ENCODE measurements around the gene DNLZ. TPM values are rescaled to one million over a fixed set of nuclear protein-coding genes. Genes with fewer than 3 reads are reported as not detected.
"Not testable (repeated sequence)": the region's sequence is repeated elsewhere in the genome, so short reads cannot be mapped to it uniquely, and the experiment has no call there.

DNLZ gene
- total RNA-seq, 1 donor from 2014 or later: 34.0 TPM

DNA sequence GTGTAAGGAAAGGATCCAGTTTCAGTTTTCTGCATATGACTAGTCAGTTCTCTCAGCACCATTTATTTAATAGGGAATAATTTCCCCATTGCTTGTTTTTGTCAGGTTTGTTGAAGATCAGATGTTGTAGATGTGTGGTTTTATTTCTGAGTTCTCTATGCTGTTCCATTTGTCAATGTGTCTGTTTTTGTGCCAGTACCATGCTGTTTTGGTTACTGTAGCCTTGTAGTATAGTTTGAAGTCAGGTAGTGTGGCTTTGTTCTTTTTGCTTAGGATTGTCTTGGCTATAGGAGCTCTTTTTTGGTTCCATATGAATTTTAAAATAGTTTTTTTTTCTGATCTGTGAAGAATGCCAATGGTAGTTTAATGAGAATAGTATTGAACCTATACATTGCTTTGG is 42.6 kb downstream of the DNLZ start:
- not testable (repeated sequence) for DNase-seq (ENCODE audit: low read depth)

DNA sequence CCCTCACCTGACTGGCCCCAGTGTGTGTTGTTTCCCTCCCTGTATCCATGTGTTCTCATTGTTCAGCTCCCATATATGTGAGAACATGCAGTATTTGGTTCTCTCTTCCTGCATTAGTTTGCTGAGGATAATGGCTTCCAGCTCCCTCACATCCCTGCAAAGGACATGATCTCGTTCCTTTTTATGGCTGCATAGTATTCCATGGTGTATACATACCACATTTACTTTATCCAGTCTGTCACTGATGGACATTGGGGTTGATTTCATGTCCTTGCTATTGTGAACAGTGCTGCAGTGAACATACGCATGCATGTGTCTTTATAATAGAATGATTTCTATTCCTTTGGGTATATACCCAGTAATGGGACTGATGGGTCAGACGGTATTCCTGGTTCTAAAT is 43.6 kb downstream of the DNLZ start:
- DNase-seq (ENCODE audit: low read depth): not testable (repeated sequence)

DNA sequence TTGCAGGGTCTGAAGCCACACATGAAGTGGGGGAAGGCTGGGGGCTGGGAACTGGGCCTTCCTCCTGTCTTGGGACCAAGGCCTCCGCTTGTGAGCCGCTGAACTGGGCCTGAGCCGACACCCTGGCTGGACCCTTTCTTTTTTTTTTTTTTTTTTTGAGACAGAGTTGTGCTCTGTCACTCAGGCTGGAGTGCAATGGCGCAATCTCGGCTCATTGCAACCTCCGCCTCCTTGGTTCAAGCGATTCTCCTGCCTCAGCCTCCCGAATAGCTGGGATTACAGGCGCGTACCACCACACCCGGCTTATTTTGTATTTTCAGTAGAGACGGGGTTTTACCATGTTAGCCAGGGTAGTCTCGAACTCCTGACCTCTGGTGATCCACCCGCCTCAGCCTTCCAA is 44.3 kb downstream of the DNLZ start:
- DNase-seq (ENCODE audit: low read depth): not testable (repeated sequence)

DNA sequence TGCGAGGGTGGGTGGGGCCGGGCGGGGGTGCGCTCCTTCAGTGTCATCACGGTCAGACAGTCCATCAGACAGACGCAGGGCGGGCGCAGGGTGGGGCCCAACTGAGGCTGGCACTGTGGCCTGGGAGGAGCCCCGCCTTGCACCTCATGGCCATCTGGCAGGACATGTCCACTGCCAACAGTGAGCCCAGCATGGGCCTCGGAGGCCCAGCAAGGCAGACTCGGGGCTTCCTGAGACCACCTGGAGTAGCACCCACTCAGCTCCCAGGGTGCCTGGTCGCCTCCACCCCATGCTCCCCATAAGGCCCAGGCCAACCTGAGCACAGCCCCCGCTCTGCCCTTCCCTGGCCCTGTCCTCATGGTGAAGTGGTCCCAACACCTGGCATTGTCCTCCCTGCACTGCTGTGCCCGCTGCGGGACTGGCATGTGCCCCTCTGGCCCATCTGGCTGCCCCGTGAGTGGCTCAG is 44.7 kb downstream of the DNLZ start:
- DNase-seq (ENCODE audit: low read depth): no peak

DNA sequence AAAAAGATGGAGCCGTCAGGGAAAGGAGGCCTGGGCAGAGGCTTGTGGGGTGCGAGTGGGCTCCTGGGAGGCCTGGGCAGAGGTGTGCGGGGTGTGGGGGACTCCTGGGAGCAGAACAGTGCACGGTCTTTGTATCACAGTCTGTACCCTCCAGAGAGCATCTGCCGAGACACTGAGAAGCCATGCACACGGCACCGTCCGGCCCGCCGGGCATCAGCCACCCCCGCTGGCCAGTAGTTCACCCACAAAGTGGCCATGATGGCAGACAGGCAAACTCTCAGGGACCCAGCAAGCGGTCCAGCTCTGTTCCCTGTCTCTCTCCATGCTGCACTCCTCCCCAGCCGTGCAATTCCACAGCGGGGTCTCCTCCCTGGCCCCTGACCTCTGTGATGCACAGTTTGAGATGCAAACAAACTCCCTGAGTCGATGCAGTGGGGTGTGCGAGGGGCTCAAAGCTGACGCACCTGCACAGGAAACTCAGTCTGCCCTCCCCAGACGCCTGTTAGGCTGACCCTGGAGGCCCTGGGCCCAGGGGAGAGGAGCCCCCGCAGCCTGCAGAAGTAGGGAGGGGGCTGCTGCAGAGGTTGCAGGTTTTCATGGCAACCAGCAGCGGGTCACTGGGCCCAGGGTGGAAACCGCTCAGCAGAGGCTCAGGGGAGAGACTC is 45.3 kb downstream of the DNLZ start:
- DNase-seq (ENCODE audit: low read depth): no peak

DNA sequence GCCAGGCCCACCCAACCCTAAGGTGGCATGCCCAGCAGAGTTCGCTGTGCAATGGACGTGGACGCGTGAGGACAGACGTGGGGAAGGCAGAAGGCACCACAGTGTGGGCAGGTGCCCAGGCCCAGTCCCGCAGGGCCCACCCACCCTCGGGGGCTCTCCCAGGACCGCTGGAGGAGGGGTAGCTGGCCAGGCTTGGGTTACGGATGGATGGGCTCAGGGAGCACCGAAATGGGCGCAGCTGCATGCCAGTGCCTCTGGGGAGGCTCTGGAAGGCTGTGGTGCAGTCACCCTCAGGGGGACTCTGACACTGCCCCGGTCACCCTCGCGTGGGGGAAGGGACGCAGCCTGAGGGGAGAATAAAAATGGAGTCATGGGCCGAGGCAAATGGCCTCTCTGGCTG is 45.8 kb downstream of the DNLZ start:
- DNase-seq (ENCODE audit: low read depth): no peak

DNA sequence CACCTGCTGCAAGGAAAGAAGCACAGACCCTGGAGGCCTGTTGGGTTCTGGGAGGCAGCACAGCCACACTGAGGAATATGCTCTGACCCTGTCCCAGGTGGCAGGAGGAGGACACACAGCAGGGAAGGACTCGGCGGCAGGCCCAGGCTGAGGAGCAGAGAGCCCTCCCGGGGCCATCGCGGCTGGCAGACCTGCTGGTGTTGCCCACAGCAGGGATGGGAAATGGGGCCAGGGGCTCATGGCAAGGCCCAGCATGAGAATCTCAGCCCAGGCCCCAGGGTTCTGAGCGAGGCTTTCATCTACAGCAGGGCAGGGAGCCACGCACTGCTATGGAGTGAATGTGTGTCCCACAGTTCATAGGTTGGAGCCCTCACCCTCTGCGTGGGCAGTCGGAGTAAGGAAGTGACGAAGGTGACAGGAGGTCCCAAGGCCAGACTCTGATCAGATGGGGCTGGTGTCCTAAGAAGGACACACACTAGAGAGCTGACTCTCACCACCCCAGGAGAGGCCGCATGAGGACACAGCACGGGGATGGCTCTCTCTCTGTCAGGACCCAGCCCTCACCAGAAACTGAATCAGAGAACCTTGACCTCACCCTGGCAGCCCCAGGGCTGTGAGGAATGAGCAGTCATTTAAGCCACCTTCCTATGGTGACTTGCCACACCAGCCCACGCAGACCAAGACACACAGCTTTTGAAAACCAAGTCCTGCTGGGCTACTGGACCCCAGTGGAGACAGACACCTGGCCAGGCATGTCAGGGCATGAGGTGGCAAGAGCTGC is 46.5 kb downstream of the DNLZ start:
- DNase-seq (ENCODE audit: low read depth): no peak

DNA sequence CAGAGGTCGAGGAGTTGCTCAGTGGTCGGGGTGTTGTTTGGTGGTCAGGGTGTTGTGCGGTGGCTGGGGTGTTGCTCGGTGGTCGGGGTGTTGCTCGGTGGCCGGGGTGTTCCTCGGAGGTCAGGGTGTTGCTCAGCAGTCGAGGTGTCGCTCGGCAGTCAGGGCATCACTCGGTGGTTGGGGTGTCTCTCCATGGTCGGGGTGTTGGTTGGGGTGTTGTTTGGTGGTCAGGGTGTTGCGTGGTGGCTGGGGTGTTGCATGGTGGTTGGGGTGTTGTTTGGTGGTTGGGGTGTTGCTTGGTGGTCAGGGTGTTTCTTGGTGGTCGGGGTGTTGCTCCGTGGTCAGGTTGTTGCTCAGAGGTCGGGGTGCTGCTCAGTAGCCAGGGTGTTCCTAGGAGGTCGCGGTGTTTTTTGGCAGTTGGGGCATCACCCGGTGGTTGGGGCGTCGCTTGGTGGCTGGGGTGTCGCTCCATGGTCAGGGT is 47.2 kb downstream of the DNLZ start:
- no peak for DNase-seq (ENCODE audit: low read depth)

DNA sequence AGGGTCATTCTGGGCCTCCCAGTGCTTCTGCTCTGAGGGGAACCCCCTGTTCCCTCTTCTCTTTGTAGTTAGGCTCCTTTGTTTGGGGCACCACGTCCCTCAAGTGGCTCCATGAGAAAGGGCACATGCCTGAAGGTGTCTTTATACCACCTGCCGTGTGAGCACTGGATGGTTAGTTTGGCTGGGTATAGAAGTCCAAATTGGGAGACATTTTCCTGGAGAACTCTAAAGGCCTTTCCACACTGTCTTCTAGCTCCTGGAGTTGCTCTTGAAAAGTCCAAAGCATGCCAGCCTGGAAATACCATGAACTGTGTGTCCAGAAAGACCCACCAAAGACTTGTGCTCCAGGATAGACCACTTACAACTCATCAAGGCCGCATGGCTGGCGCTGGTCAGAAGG is 48.6 kb downstream of the DNLZ start:
- no peak for DNase-seq (ENCODE audit: low read depth)

DNA sequence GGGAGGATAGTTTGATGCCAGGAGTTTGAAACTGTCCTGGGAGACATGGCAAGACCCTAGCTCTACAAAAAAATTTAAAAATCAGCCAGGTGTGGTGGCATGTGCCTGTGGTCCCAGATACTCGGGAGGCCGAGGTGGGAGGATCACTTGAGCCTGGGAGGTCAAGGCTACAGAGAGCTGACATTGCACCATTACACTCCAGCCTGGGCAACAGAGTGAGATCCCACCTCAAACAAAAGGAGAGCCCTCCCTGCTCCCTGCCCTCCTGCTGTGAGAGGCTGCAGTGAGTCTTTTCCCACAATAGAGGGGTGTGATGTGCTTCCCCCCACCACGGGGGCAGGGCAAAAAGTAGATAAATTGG is 49.5 kb downstream of the DNLZ start:
- no peak for DNase-seq (ENCODE audit: low read depth)

DNA sequence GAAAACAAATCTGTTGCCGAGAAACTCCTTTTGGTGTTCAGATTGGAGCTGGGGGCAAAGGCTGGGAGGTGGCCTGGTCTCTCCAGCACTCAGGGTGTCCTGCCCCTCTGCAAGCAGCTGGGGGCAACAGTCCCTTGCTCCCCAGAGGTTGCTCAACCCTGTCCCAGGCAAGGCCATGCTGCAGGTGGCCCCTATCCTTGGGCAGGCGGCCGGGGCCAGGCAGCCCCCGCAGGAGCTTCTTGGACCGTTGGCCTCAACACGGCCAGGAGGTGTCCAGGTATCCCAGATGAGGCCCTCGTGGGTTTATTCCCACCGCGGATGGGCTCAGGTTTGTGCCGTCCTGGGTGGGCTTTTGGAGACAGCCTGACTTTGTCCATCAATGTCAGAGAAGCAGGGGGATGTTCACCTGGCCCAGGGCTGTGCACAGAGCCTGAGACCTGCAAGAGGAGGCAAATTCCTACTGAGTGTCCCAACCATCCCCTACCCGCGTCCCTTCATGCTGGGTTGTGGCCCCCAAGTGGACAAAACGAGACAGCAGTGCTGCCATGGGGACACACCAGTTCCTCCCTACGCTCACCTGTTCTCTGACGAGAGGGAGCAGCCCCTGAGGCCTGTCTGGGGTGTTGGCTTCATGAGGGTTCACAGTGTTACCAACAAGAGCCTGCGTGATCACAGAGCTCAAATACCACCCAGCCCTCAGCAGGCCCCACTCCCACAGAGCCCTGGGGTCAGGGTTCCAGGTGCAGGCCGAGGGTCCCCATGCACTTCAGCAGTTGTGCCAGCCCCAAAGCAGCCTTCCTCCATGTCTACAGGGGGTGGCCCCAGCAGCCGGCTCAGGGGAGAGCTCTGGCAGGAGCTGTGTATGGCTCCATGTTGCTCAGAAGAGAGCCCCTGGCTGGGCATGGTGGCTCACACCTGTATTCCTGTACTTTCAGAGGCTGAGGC is 50.2 kb downstream of the DNLZ start:
- DNase-seq (ENCODE audit: low read depth): no peak

DNA sequence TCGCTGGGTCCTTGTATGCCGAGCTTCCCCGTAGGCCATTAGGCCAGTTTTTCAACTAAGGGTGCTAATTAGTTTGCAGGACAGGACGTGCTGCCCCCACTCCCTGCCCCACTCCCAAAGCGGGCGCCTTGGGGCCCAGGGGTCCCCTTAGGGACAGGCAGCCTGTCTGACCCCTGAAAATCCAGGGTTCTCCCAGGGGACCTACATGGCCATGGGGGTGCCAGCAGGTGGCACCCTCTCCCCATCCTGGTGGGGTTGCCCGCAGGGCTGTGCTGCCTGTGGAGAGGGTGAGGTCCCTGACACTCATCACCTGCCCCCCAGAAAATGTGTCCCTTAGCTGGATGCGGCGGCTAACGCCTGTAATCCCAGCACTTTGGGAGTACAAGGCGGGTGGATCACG is 51.1 kb downstream of the DNLZ start:
- peak; percentile 50 for DNase-seq (ENCODE audit: low read depth)

DNA sequence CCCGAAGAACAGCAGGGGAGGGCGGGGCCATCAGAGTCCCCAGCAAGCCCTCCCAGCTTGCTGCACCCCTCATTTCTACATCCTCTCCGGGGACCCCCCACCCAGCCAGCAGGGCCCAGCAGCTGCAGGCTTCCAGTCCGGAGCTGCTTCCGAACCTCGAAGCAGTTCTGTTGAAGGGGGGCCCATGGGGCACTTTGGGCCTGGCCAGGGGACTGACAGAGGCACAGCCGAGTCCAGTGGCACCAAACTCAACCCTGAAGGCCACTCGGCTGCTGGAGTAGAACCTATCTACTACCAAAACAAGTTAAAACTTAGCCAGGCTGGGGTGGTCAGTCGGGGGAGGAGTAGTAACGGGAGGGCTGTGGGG is 51.6 kb downstream of the DNLZ start:
- no peak for DNase-seq (ENCODE audit: low read depth)

DNA sequence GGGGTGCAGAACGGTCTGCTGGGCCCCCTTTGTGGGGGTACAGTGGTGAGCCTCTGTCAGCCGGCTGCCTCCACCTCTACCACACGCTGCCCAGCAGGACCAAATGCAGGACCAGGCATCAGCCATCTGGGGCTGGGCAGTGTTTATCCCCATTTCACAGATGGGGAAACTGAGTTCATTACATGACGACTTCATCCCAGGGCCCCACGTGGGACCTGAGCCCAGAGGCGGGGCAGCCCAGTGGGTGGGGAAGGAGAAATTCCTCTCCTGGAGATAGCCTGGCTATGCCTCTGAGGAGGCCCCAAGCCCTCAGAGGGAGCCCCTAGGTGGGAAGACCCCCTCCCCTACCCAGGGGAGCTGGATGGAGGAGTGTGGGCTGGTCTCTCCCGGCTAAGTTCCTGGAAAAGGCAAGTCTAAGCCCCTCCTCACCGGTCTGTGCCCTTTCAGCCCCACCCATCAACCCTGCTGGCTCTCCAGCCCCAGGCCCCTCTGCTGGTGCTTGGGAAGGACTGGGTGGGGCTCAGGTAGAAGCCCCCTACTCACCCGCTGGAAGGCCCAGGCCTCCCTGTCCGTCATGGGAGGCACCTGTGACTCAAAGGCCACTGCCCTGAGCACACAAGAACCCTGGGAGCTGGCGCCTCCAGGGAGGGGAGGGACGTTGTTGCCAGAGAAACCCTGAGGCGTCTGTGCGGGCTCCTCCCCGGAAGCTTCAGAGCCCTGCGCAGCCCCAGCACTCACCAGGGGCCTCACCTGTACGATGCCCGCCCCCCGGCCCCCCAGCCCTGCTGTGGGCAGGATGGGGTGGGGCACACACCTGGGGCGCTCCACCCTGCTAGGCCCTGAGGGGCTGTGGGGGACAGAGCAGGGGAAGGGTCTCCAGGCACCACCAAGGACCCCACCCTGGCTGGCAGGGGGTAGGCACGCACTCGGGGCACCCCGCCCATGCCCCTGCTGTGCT is 52.2 kb downstream of the DNLZ start:
- DNase-seq (ENCODE audit: low read depth): no peak

DNA sequence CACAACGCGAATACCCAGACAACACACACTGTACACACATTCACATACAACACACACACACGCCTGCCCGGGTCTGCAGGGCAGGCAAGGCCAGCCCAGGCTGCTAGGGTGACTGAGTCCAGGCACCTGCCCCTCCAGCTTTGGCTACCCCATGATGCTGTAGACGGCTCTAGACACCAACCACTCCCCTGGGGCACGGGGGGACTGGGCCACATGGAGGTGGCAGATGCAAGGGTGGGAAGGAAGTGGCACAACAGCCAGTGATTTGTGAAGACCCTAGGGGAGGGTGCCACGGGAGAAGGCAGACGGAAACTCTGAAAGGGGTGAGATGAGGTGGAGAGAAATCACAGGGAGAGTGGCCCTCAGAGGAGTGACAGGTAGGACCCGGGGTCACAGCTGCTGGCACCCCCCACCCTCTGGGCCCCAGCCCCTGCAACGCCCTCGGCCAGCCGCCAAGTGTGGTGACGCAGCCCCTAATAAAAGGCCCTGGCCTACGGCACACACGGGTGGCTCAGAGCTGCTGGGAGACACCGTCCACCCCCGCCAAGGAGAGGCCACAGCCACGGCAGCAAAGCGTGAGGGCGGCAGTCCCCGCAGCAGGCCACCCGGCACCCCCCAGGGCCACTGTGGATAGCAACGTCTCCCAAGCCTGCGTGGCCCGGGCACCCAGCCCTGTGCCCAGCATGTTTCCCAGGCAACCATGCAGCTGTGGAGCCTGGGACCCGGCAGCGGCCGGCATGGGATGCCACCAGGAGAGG is 53.1 kb downstream of the DNLZ start:
- peak; percentile 24 for DNase-seq (ENCODE audit: low read depth)

DNA sequence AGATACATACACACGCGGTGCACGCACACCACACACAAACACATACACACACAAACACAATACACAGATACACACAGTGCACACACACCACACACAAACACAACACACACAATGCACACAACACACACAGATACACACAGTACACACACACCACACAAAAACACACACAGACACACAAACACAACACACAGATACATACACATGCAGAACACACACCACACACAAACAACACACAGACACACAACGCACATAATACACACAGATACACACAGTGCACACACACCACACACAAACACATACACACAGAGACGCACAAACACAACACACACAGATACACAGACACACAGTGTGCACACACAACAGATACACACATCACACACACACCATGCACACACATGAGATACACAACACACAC is 53.7 kb downstream of the DNLZ start:
- DNase-seq (ENCODE audit: low read depth): no peak
